ENCODE results near the gene SLC27A5. TPM values are rescaled to one million over a fixed set of nuclear protein-coding genes. Genes with fewer than 3 reads are reported as not detected.
A peak's percentile ranks its signal among the peaks of the same experiment; 100 is the strongest.

Gene SLC27A5
- total and polyA plus RNA-seq, 2 experiments from 2014 or later = 16.2 to 35.5 TPM

DNA sequence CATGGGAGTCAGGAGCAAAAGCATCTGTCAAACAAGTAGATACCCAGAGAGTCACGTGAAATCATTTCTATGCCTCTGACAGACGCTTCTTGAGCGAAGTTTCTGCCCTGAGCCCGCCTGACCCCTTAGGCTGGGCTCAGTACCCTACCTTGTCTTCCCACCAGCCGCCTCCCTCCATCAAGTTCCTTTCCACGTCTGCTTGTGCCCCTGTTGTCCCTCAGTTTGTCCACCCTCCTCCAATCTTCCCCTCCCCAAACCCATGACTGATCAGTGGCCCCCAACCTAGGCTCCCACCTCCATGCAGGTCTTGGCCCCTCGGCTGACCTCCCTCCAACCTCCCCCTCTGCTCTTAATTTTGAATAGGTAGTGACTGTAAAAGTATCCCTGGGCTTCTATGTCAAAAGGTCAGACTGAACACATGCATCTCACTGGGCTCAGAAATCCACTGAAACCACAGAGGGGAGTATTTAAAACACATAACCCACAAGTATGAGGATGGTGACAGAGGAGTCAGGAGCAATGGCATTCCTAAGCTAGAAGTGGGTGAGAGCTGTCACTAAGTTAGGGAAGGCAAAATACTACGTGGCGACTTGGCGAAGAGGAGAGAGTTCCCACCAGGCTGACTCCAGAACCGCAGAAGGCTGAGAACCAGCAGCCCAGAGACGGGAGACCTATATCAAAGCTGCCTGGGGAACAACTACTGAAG is 37.3 kb downstream of the SLC27A5 start:
- no peak overlapping the region for H3K27ac Mint-ChIP-seq
- H3K4me2 ChIP-seq = peak overlapping the region; percentile 94
- TF ChIP-seq ZNF114 (CRISPR knock-in tag; IDR thresholded peaks at IDR 0.05) (no peak), EZH2phosphoT487 (IDR thresholded peaks at IDR 0.05; ENCODE audit: unreplicated experiment) (no peak), NANOG (IDR thresholded peaks at IDR 0.05; ENCODE audit: borderline replicate concordance) (no peak)
- TF ChIP-seq, protein P1, sequence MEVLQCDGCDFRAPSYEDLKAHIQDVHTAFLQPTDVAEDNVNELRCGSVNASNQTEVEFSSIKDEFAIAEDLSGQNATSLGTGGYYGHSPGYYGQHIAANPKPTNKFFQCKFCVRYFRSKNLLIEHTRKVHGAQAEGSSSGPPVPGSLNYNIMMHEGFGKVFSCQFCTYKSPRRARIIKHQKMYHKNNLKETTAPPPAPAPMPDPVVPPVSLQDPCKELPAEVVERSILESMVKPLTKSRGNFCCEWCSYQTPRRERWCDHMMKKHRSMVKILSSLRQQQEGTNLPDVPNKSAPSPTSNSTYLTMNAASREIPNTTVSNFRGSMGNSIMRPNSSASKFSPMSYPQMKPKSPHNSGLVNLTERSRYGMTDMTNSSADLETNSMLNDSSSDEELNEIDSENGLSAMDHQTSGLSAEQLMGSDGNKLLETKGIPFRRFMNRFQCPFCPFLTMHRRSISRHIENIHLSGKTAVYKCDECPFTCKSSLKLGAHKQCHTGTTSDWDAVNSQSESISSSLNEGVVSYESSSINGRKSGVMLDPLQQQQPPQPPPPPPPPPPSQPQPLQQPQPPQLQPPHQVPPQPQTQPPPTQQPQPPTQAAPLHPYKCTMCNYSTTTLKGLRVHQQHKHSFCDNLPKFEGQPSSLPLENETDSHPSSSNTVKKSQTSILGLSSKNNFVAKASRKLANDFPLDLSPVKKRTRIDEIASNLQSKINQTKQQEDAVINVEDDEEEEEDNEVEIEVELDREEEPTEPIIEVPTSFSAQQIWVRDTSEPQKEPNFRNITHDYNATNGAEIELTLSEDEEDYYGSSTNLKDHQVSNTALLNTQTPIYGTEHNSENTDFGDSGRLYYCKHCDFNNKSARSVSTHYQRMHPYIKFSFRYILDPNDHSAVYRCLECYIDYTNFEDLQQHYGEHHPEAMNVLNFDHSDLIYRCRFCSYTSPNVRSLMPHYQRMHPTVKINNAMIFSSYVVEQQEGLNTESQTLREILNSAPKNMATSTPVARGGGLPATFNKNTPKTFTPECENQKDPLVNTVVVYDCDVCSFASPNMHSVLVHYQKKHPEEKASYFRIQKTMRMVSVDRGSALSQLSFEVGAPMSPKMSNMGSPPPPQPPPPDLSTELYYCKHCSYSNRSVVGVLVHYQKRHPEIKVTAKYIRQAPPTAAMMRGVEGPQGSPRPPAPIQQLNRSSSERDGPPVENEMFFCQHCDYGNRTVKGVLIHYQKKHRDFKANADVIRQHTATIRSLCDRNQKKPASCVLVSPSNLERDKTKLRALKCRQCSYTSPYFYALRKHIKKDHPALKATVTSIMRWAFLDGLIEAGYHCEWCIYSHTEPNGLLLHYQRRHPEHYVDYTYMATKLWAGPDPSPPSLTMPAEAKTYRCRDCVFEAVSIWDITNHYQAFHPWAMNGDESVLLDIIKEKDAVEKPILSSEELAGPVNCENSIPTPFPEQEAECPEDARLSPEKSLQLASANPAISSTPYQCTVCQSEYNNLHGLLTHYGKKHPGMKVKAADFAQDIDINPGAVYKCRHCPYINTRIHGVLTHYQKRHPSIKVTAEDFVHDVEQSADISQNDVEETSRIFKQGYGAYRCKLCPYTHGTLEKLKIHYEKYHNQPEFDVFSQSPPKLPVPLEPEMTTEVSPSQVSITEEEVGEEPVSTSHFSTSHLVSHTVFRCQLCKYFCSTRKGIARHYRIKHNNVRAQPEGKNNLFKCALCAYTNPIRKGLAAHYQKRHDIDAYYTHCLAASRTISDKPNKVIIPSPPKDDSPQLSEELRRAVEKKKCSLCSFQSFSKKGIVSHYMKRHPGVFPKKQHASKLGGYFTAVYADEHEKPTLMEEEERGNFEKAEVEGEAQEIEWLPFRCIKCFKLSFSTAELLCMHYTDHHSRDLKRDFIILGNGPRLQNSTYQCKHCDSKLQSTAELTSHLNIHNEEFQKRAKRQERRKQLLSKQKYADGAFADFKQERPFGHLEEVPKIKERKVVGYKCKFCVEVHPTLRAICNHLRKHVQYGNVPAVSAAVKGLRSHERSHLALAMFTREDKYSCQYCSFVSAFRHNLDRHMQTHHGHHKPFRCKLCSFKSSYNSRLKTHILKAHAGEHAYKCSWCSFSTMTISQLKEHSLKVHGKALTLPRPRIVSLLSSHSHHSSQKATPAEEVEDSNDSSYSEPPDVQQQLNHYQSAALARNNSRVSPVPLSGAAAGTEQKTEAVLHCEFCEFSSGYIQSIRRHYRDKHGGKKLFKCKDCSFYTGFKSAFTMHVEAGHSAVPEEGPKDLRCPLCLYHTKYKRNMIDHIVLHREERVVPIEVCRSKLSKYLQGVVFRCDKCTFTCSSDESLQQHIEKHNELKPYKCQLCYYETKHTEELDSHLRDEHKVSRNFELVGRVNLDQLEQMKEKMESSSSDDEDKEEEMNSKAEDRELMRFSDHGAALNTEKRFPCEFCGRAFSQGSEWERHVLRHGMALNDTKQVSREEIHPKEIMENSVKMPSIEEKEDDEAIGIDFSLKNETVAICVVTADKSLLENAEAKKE (CRISPR knock-in tag; IDR thresholded peaks at IDR 0.05) = no peak
- no peak overlapping the region for H3K27ac ChIP-seq (ENCODE audit: low read depth)
- peaks cover 10% of the 10 kb centered on the region for H3K4me1 Mint-ChIP-seq
- H3K27me3 ChIP-seq (ENCODE audit: insufficient read depth) = no peaks in the 10 kb centered on the region
- ATAC-seq (no peak), DNase-seq (ENCODE audit: low spot score) (no peak)
- peaks cover 25% of the 10 kb centered on the region for H3K27me3 Mint-ChIP-seq (ENCODE audit: insufficient read depth, low read depth, poor library complexity)
- H3K79me2 ChIP-seq (replicated peaks; ENCODE audit: insufficient read depth) = no peaks in the 10 kb centered on the region
- peaks cover 14% of the 10 kb centered on the region for H3K36me3 Mint-ChIP-seq (ENCODE audit: low read depth)
- no peaks in the 10 kb centered on the region for H3K36me3 ChIP-seq (ENCODE audit: insufficient read depth)
- no peaks in the 10 kb centered on the region for H3K9me2 ChIP-seq (ENCODE audit: insufficient read depth)
- H3K4me1 ChIP-seq (ENCODE audit: insufficient read depth) = peaks cover 4% of the 10 kb centered on the region; the same call in 1 of the 2 replicates
- H2AFZ ChIP-seq = no peak overlapping the region
- no peaks in the 10 kb centered on the region; the same call in 2 of the 3 replicates for H3K9me3 Mint-ChIP-seq
- peaks cover 13% of the 10 kb centered on the region for H3F3A ChIP-seq (replicated peaks; ENCODE audit: low read depth)
- H3K4me3 Mint-ChIP-seq = peak overlapping the region; percentile 93
- no peaks in the 10 kb centered on the region for H4K20me1 ChIP-seq (replicated peaks; ENCODE audit: insufficient read depth)
- H3K4me3 ChIP-seq = peak overlapping the region; percentile 82; the same call in 1 of the 2 replicates

DNA sequence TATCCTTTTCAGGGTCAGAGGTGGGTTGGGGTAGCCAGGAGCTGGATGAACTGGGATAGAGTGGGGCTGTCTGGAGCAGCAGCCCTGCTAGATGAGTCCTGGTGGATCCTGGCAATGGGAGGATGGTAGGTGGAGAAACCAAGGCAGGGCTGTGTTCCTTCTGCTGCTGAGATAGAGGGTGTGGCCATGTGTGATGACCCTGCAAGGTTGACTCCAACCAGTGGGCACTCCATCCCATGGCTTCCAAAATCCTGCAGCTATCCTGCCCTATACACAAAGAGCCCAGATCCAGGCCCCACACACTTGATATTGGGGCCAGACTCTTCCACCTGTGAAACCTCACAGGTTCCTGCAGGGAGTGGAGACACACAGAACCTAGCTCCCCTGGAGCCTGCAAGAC is 38.0 kb downstream of the SLC27A5 start:
- no peaks in the 10 kb centered on the region for H3K36me3 ChIP-seq (ENCODE audit: insufficient read depth)
- H3K9me3 Mint-ChIP-seq = no peaks in the 10 kb centered on the region
- H3K4me3 ChIP-seq = no peak overlapping the region
- DNase-seq (ENCODE audit: low spot score) = no peak
- no peak for ATAC-seq
- H3F3A ChIP-seq (replicated peaks; ENCODE audit: low read depth) = peaks cover 13% of the 10 kb centered on the region
- no peak overlapping the region for H3K27ac Mint-ChIP-seq
- H3K36me3 Mint-ChIP-seq (ENCODE audit: low read depth) = peaks cover 17% of the 10 kb centered on the region
- H3K4me1 ChIP-seq (ENCODE audit: insufficient read depth) = peaks cover 4% of the 10 kb centered on the region; the same call in 1 of the 2 replicates
- peaks cover 26% of the 10 kb centered on the region for H3K27me3 Mint-ChIP-seq (ENCODE audit: insufficient read depth, low read depth, poor library complexity)
- H3K27me3 ChIP-seq (ENCODE audit: insufficient read depth) = no peaks in the 10 kb centered on the region
- no peaks in the 10 kb centered on the region for H4K20me1 ChIP-seq (replicated peaks; ENCODE audit: insufficient read depth)
- no peaks in the 10 kb centered on the region for H3K79me2 ChIP-seq (replicated peaks; ENCODE audit: insufficient read depth)
- no peaks in the 10 kb centered on the region for H3K9me2 ChIP-seq (ENCODE audit: insufficient read depth)
- no peak overlapping the region for H3K27ac ChIP-seq (ENCODE audit: low read depth)
- H3K4me1 Mint-ChIP-seq = peaks cover 11% of the 10 kb centered on the region
- no peak overlapping the region; the same call in 2 of the 3 replicates for H3K4me3 Mint-ChIP-seq
- H2AFZ ChIP-seq = no peak overlapping the region
- H3K4me2 ChIP-seq = no peak overlapping the region
- TF ChIP-seq EZH2phosphoT487 (IDR thresholded peaks at IDR 0.05; ENCODE audit: unreplicated experiment) (no peak), ZNF331 (CRISPR knock-in tag; IDR thresholded peaks at IDR 0.05; ENCODE audit: low read depth) (no peak), CREB1 (CRISPR knock-in tag; IDR thresholded peaks at IDR 0.05; ENCODE audit: low read depth) (no peak)

All from GM23338 (cell line).